GM23338 (cell line): ENCODE measurements around the gene TMEM63C. TPM values are rescaled to one million over a fixed set of nuclear protein-coding genes. Genes with fewer than 3 reads are reported as not detected.
A peak's percentile ranks its signal among the peaks of the same experiment; 100 is the strongest.

Experiments
- ATAC-seq: fragments of 200-7000 bp; cut with Tn5 transposase; 3 replicates; pipeline ENCODE4 v1.9.1; 2020
- DNase-seq: peaks from one replicate; pipeline ENCODE4 v3.0.0-alpha.2; 2015; ENCODE audit warnings: low spot score
- H2AFZ ChIP-seq: fragments of 200-600 bp; sonication (generic); 2 replicates; pipeline ENCODE4 v1.8.0; 2016; ENCODE audit warnings: antibody characterized with exemption, mild to moderate bottlenecking, moderate library complexity
- H3F3A ChIP-seq: fragments of 200-600 bp; sonication (generic); replicated peaks from 2 replicates; pipeline ENCODE4 v1.8.0; 2017; ENCODE audit warnings: antibody characterized with exemption, mixed run types, low read depth
- H3K27ac ChIP-seq: fragments of 200-600 bp; sonication (generic); 2 replicates; pipeline ENCODE4 v1.6.1; 2016; ENCODE audit warnings: low read depth
- H3K27me3 ChIP-seq: fragments of 200-600 bp; sonication (generic); 2 replicates; pipeline ENCODE4 v1.8.0; 2016; ENCODE audit warnings: mild to moderate bottlenecking, mixed run types, moderate library complexity; ENCODE audit not compliant: insufficient read depth
- H3K36me3 ChIP-seq: fragments of 200-600 bp; sonication (generic); 2 replicates; pipeline ENCODE4 v1.8.0; 2016; ENCODE audit warnings: mild to moderate bottlenecking; ENCODE audit not compliant: insufficient read depth
- H3K4me1 ChIP-seq: fragments of 200-600 bp; sonication (generic); 2 replicates; pipeline ENCODE4 v1.8.0; 2016; ENCODE audit warnings: mild to moderate bottlenecking, moderate library complexity; ENCODE audit not compliant: insufficient read depth
- H3K4me2 ChIP-seq: fragments of 200-600 bp; sonication (generic); 2 replicates; pipeline ENCODE4 v1.7.1; 2017; ENCODE audit warnings: mixed run types
- H3K4me3 ChIP-seq: fragments of 200-600 bp; sonication (generic); 2 replicates; pipeline ENCODE4 v1.6.1; 2016; ENCODE audit warnings: mixed run types
- H3K79me2 ChIP-seq: fragments of 200-600 bp; sonication (generic); replicated peaks from 2 replicates; pipeline ENCODE4 v1.8.0; 2017; ENCODE audit warnings: mild to moderate bottlenecking; ENCODE audit not compliant: insufficient read depth
- H3K9me2 ChIP-seq: fragments of 200-600 bp; sonication (generic); 2 replicates; pipeline ENCODE4 v1.8.0; 2017; ENCODE audit not compliant: insufficient read depth
- H4K20me1 ChIP-seq: fragments of 200-600 bp; sonication (generic); replicated peaks from 2 replicates; pipeline ENCODE4 v1.8.0; 2017; ENCODE audit warnings: mild to moderate bottlenecking; ENCODE audit not compliant: insufficient read depth
- H3K27ac Mint-ChIP-seq: 2 replicates; pipeline ENCODE4 v1.8.0; 2020; ENCODE audit warnings: inconsistent platforms, mild to moderate bottlenecking, moderate library complexity, mixed read lengths
- H3K27me3 Mint-ChIP-seq: 3 replicates; pipeline ENCODE4 v1.8.0; 2022; ENCODE audit warnings: low read depth, mild to moderate bottlenecking, moderate library complexity, mixed read lengths, inconsistent platforms; ENCODE audit not compliant: insufficient read depth, poor library complexity
- H3K36me3 Mint-ChIP-seq: 3 replicates; pipeline ENCODE4 v1.8.0; 2021; ENCODE audit warnings: low read depth, mild to moderate bottlenecking, inconsistent platforms, moderate library complexity, mixed read lengths
- H3K4me1 Mint-ChIP-seq: 3 replicates; pipeline ENCODE4 v1.8.0; 2020; ENCODE audit warnings: mild to moderate bottlenecking, inconsistent platforms, mixed read lengths
- H3K4me3 Mint-ChIP-seq: 3 replicates; pipeline ENCODE4 v1.8.0; 2021; ENCODE audit warnings: moderate library complexity, mild to moderate bottlenecking, inconsistent platforms, mixed read lengths
- H3K9me3 Mint-ChIP-seq: 3 replicates; pipeline ENCODE4 v1.8.0; 2020; ENCODE audit warnings: moderate library complexity, mild to moderate bottlenecking, inconsistent platforms, mixed read lengths
- CREB1 ChIP-seq: fragments of 250-450 bp; sonication (Bioruptor Pico); IDR thresholded peaks from 2 replicates; pipeline ENCODE4 v1.5.0; 2020; ENCODE audit warnings: low read depth, mild to moderate bottlenecking, moderate library complexity
- CTCF ChIP-seq, 2 experiments: fragments of 200-600 bp in 1 of 2; sonication (generic) in 1 of 2; conservative IDR thresholded peaks; 2 replicates each; pipeline versions ENCODE4 v1.5.1 to v1.6.1; 2016 to 2017; ENCODE audit warnings: antibody characterized with exemption in 2 of 2, low read depth in 2 of 2, mild to moderate bottlenecking in 2 of 2, moderate library complexity in 1 of 2
- ETS1 ChIP-seq: IDR thresholded peaks from 2 replicates; pipeline ENCODE4 v1.6.1; 2016; ENCODE audit warnings: antibody characterized with exemption
- EZH2 ChIP-seq: fragments of 200-600 bp; sonication (generic); IDR thresholded peaks from one replicate; pipeline ENCODE4 v1.8.0; 2017; ENCODE audit warnings: antibody characterized with exemption, mild to moderate bottlenecking, low read depth; ENCODE audit not compliant: unreplicated experiment
- EZH2phosphoT487 ChIP-seq: fragments of 200-600 bp; sonication (generic); IDR thresholded peaks from one replicate; pipeline ENCODE4 v1.8.1; 2018; ENCODE audit warnings: antibody characterized with exemption; ENCODE audit not compliant: unreplicated experiment
- NANOG ChIP-seq: IDR thresholded peaks from 2 replicates; pipeline ENCODE4 v1.6.1; 2016; ENCODE audit warnings: antibody characterized with exemption, borderline replicate concordance
- POLR2AphosphoS5 ChIP-seq: IDR thresholded peaks from 2 replicates; pipeline ENCODE4 v1.6.1; 2016; ENCODE audit warnings: antibody characterized with exemption, low read depth
- REST ChIP-seq: IDR thresholded peaks from one replicate; pipeline ENCODE4 v1.6.1; 2018; ENCODE audit warnings: antibody characterized with exemption; ENCODE audit not compliant: unreplicated experiment
- STAT1 ChIP-seq: IDR thresholded peaks from one replicate; pipeline ENCODE4 v1.6.1; 2016; ENCODE audit warnings: antibody characterized with exemption; ENCODE audit not compliant: unreplicated experiment
- ZNF114 ChIP-seq: fragments of 250-450 bp; sonication (Bioruptor Pico); IDR thresholded peaks from 2 replicates; pipeline ENCODE4 v1.5.0; 2020; ENCODE audit warnings: mild to moderate bottlenecking, moderate library complexity
- ZNF331 ChIP-seq: fragments of 250-450 bp; sonication (Bioruptor Pico); IDR thresholded peaks from 2 replicates; pipeline ENCODE4 v1.5.0; 2020; ENCODE audit warnings: low read depth, mild to moderate bottlenecking, moderate library complexity
- polyA plus RNA-seq: library from polyadenylated mRNA; unstranded; fragments of >200 nt; fragmentation: Nextera tagmentation; extraction: Ambion mirVana; gene quantifications from 2 replicates; pipeline ENCODE4 v1.2.1, GENCODE V29; 2016
- total RNA-seq: library from RNA; depleted of rRNA; stranded (reverse); fragments of >200 nt; shearing (Covaris generic); gene quantifications from 2 replicates; pipeline ENCODE4 v1.2.3, GENCODE V29; 2014

Gene TMEM63C
- total and polyA plus RNA-seq, 2 experiments from 2014 or later, result 2.1 to 6.3 TPM

DNA sequence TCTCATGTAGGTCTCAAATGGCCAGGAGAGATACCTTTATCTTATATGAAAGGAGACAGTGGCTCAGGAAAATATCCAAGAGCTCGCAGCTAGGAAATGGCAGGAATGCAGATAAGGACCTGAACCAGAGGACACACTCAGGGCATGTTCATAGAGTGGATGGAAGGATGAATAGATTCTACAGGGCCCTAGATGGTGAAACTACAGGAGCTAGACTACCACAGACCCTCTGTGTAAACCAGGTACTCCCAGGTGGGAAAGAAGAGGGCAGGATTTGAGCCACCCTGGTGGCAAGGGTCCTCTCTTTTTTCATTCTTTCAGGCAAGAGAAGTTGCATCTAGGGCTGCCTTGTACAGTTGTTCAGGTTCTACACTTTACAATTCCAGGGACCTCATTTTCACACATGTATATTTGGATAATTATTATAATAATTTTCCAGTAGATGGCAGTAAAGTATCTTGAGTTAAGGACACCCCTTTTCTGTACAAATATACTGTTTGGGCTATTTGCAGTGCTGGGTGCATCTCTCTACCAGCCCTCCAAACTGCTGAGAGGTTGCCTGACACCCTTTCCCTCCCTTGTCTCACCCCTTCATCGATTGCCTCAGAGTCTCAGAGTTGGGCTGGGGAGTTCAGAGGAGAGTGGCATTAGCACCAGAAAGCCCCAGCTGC lies 29.5 kb upstream of the TMEM63C start:
- DNase-seq (peak; percentile 39), ATAC-seq (peak; percentile 45)
- no peak overlapping the region for H2AFZ ChIP-seq
- H3K4me2 ChIP-seq, result no peak overlapping the region; the same call in 1 of the 2 replicates
- Mint-ChIP-seq H3K9me3 (no peaks in the 10 kb centered on the region), H3K27ac (no peak overlapping the region), H3K4me3 (no peak overlapping the region), H3K36me3 (no peaks in the 10 kb centered on the region), H3K4me1 (peaks cover 38% of the 10 kb centered on the region), H3K27me3 (peaks cover 13% of the 10 kb centered on the region)
- no peak overlapping the region for H3K4me3 ChIP-seq
- H3K79me2 ChIP-seq, result no peaks in the 10 kb centered on the region
- no peaks in the 10 kb centered on the region for H3K9me2 ChIP-seq
- no peak for TF ChIP-seq EZH2phosphoT487
- no peak for TF ChIP-seq STAT1
- peak; percentile 29 to 33; a peak in 3 of 4 replicates for TF ChIP-seq CTCF (conservative IDR thresholded peaks at IDR 0.05; ENCODE audit: low read depth in 2 of 2)
- TF ChIP-seq POLR2AphosphoS5, result no peak
- H3K27me3 ChIP-seq, result no peaks in the 10 kb centered on the region
- peaks cover 5% of the 10 kb centered on the region for H3K4me1 ChIP-seq
- no peaks in the 10 kb centered on the region for H4K20me1 ChIP-seq
- 0 out of 2 replicates have a peak overlapping the region, but pooled peaks have one; percentile 28 for H3K27ac ChIP-seq
- H3F3A ChIP-seq, result 0 out of 2 replicates have a peak, but pooled peaks cover 6% of the 10 kb centered on the region
- H3K36me3 ChIP-seq, result no peaks in the 10 kb centered on the region

DNA sequence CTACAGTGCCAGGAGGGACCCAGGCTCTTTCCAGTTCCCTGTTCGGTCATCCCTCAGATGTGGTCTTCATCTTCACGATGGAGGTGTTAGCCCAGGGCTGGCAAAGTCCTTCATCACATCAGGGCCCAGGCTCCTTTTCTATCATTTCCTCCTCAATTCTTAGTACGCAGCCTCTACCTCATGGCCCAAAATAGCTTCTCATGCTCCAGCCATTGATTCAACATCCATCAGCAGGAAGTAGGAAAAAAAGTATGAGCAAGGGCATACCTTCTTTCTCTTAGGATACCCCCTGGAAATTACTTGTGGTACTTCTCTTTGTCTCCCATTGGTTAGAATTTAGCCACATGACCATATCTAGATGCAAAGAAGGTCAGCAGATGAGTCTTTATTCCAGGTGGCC lies 27.8 kb upstream of the TMEM63C start:
- peaks cover 44% of the 10 kb centered on the region for H3K4me1 Mint-ChIP-seq
- Histone ChIP-seq H3K4me2 (no peak overlapping the region), H3K27me3 (no peaks in the 10 kb centered on the region), H4K20me1 (no peaks in the 10 kb centered on the region), H2AFZ (no peak overlapping the region), H3K9me2 (no peaks in the 10 kb centered on the region), H3K36me3 (no peaks in the 10 kb centered on the region), H3F3A (0 out of 2 replicates have a peak, but pooled peaks cover 2% of the 10 kb centered on the region), H3K27ac (no peak overlapping the region), H3K79me2 (no peaks in the 10 kb centered on the region), H3K4me3 (no peak overlapping the region), H3K4me1 (peaks cover 18% of the 10 kb centered on the region)
- H3K36me3 Mint-ChIP-seq, result no peaks in the 10 kb centered on the region
- DNase-seq, result no peak
- H3K27me3 Mint-ChIP-seq, result peaks cover 15% of the 10 kb centered on the region
- no peak overlapping the region for H3K4me3 Mint-ChIP-seq
- no peak for ATAC-seq
- H3K27ac Mint-ChIP-seq, result no peak overlapping the region
- H3K9me3 Mint-ChIP-seq, result no peaks in the 10 kb centered on the region
- TF ChIP-seq ZNF114 (CRISPR knock-in tag) (no peak), STAT1 (no peak), POLR2AphosphoS5 (no peak), CTCF (conservative IDR thresholded peaks at IDR 0.05; ENCODE audit: low read depth in 2 of 2) (no peak), CREB1 (CRISPR knock-in tag) (no peak), ZNF331 (no peak), NANOG (no peak), EZH2 (no peak), REST (no peak), EZH2phosphoT487 (no peak), ETS1 (no peak)
